ENCODE data around the gene NUDT13.
"Not testable (repeated sequence)": the region's sequence is repeated elsewhere in the genome, so short reads cannot be mapped to it uniquely, and the experiment has no call there.

NUDT13 gene

DNA sequence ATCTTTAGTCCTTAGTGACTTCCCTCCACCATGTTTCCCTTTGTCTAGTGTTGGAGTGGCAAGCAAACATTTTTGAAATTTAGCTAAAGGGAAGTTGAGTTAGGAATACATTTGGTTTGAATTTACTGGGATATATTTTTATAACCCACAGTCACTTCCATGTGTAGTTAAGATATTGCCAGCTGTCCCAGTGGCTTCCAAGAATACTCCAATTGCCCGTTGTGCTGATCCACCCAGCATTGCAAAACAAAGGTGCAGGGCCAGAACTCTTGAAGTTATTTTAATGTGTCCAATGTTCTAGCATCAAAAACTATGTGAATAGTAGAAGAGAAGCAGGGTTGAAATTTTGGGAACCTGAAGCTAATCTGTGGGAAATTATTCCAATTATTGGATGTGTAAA lies 11.1 kb upstream of the NUDT13 start:
- DNase-seq (ENCODE audit: low read depth), result no peak

DNA sequence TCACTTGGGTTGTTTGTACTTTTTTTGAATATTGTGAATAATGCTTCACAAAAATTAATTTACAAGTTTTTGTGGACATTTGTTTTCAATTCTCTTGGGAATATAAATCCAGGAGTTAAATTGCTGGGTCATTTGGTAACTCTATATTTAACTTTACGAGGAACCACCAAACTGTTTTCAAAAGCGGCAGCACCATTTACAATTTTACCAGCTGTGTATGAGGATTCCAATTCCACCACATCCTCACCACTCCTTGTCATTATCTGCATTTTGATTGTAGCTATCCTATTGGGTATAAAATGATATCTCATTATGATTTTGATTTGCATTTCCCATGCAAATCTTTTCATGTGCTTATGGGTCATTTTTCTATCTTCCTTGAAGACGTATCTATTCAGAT lies 4.0 kb upstream of the NUDT13 start:
- DNase-seq (ENCODE audit: low read depth), result no peak

DNA sequence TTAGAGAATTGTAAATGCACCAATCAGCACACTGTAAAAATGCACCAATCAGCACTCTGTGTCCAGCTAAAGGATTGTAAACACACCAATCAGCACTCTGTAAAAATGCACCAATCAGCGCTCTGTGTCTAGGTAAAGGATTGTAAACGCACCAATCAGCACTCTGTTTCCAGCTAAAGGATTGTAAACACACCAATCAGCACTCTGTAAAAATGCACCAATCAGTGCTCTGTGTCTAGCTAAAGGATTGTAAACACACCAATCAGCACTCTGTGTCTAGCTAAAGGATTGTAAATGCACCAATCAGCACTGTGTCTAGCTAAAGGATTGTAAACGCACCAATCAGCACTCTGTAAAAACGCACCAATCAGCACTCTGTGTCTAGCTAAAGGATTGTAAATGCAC lies 1.0 kb upstream of the NUDT13 start:
- not testable (repeated sequence) for DNase-seq (ENCODE audit: low read depth)

DNA sequence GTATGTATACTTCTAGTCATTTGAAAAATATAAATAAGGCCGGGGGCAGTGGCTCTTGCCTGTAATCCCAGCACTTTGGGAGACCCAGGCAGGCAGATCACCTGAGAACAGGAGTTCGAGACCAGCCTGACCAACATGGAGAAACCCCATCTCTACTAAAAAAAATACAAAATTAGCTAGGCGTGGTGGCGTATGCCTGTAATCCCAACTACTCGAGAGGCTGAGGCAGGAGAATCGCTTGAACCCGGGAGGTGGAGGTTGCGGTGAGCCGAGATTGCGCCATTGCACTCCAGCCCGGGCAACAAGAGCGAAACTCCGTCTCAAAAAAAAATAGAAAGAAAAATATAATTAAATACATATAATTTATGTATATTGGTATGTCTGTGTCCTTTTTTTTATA lies 1.8 kb downstream of the NUDT13 start:
- not testable (repeated sequence) for DNase-seq (ENCODE audit: low read depth)

DNA sequence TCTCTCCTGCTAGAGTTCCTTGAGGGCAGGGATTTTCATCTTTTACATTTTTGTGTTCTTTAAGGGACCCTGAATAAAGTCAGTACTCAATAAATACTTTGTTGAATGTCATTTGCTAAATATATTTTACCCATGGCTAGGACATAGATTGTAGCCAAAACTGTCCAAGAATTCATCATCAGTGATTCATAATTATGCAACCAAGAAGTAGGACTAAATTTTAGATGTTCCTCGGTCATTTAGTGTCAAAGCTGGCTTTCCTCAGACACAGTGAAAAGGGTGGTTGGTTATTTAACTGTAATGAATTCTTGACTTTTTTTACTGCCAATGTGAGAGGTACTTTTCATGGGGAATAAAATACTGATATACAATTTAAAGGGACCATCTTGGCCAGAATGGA lies 3.3 kb downstream of the NUDT13 start:
- DNase-seq (ENCODE audit: low read depth), result no peak

DNA sequence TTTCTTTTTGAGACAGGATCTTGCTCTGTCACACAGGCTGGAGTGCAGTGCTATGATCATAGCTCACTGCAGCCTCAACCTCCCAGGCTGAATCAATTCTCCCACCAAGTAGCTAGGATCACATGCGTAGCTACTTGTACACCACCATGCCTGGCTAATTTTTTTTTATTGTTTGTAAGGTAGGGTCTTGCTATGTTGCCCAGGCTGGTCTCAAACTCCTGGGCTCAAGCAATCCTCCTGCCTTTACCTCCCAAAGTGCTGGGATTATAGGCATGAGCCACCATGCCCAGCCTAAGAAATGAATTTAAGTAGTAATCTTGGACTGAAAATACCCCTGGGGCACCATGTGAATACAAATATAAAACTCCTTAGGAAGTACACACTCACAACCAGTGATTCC lies 5.8 kb downstream of the NUDT13 start:
- no peak for DNase-seq (ENCODE audit: low read depth)

DNA sequence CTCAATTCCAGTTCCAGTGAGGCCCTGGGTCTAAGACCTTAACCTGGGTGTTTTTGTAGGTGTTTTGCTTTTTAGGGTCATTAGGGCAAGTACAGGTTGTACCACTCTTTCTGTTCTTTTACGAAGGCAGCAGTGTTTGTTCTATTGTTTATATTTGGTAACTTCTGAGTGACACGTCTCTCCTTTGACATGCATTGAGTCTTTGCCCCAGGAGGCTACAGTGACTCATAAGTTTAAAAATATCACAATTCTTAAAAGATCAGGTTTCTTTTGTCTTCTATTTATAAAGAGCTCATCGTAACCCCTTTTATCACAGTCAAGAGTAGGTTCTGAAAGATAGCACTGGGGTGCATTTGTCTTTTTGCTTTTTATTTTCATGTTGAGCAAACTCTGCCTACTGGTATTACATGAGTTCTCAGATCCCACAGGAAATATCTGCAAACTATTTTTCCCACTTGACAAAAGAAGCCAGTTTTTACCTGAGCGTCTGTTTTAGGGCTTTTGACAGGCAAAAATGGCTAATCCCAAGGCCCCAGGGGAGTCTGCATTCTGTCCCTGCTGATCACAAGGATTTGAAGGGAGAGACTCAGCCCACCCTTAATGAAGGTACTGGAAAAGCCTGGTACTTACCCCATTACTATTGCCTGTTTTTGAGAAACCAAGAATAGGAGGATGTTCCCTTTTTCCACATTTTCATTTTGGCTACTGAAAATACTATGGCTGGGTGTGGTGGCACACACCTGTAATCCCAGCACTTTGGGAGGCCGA lies 7.9 kb downstream of the NUDT13 start:
- DNase-seq (ENCODE audit: low read depth), result no peak

DNA sequence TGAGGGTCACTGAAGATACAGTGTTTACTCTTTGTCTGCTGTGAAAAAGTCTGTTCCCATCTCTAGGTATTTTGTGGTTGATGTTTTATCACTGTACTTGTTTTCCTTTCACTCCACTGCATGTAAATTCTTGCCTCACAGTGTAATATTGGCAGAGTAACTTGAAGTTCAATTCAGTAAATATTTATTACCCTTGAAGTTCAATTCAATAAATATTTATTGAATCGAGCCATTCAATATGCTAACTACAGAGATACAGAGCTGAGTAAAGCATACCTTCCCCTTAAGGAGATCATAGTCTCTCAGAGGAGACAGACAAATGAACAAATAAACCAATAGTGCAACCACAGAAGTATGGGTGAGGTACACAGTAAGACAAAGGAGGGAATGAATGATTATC lies 9.2 kb downstream of the NUDT13 start:
- DNase-seq (ENCODE audit: low read depth), result no peak

DNA sequence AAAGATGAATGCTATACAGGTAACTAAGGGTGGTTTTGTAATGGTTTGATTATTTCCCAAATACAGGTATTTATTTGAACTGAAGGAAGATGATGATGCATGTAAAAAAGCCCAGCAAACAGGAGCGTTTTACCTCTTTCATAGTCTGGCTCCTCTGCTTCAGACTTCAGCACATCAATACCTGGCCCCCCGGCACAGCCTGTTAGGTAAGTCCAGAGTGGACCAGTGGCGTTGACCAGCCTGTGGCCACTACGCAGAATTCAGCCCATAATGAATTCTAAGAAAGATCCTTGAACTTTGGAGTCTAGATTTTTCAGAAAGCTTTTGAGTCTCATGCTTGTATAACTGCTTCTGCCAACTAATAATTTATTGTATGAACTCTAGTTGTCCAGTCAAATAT lies 9.7 kb downstream of the NUDT13 start:
- no peak for DNase-seq (ENCODE audit: low read depth)

DNA sequence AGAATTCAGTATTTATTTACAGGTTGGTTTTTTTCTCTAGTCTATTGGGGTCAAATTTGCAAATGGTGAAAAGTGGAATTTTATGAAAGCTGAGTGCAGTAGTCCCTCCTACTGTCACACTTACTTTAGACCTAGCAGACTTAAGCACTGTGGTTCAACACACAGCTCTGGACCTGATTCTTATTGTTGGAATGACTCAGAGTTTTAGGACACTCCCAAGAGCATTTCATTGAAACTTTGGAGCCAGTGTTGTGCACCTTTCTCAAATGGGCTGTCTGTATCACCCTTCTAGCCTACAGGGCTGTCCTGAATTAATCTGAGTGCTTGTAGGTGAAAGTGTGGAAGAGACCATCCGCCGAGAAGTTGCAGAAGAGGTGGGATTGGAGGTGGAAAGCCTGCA lies 16.1 kb downstream of the NUDT13 start:
- DNase-seq (ENCODE audit: low read depth), result no peak

DNA sequence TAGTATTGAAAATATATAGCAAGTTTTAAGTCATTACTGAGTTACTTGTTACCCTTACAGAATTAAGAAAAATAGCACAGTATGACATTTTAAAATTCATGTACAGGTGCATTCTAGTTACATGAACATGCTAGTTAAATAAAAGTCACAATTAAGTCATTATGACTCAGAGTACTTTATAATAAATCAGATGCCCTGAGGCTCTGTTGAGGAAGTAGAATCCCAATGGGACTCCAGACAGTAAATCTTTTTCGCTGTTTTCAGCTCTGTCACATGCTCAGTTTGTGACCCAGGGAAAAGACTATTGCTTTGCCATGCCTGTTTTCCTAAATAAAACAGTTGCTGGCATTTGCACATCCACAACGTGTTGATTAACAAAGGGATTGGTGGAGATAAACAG lies 21.0 kb downstream of the NUDT13 start:
- no peak for DNase-seq (ENCODE audit: low read depth)

DNA sequence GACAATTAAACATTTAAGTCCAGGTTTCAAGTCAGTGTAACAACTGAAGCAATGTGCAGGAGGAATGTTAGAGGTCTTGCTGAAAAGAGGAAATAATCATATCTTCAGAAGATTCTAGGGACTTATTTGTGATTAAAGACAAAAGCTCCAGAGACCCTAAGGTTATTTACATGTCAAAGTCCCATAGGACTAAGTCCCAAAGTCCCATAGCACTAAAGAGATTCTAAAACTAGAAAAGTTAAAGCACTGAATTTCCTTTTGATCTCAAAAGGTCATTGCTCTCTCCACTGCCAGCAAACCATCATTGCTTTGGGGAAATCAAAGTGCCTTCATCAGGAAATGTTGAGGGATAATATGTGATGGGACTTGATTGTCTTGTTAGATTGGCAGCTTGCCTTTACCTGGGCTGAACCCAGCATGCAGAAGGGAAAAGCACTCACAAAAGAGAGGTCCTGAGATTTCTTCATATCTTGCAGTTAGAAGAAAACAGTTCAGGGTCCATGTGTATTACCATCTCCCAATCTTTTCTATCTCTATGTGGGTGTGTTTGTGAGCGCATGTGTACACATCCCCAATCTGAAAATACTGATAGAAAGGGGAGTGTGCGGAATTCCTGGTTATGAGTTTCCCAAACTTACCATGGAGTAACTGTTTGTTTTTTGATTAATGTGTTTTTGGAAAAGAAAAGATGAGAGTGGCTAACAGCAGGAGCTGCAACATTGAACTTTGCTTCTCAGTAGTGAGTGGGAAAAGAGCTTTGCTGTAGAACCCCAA lies 21.8 kb downstream of the NUDT13 start:
- DNase-seq (ENCODE audit: low read depth), result no peak

DNA sequence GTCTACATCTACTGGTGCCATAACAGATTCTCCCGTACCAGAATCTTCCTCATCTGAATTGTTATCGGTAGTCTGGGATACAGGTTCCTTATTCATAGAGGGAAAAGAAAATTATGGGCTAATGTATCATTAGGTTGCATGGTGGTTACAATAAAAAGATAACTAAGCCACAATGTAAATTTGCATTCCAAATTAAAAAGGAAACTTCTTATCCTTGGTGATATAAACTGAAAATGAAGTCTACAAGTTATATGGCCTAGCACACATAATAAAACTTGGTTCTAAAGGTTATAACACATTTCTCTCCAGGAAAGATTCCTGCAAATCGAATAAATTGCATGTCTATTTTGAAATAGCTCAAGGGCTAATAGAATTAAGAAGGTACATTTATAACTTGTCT lies 24.5 kb downstream of the NUDT13 start:
- no peak for DNase-seq (ENCODE audit: low read depth)

DNA sequence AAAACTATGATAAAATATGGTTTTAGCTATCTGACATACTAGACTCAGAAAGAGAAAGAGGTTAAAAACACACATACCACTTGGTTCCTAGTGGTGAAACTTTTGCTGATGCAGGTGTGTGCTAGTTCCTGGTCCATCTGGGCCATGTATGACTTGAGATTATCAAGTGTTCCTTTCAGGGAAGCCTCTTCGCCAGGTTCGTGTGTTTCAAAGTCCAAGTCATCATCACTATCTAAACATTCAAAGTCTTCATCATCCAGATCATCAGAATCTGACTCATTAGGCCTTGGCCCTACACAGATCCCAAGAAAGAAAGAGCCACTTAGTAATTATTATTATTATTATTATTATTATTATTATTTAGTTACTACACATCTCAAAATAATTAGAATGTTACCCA lies 26.4 kb downstream of the NUDT13 start:
- DNase-seq (ENCODE audit: low read depth), result no peak

DNA sequence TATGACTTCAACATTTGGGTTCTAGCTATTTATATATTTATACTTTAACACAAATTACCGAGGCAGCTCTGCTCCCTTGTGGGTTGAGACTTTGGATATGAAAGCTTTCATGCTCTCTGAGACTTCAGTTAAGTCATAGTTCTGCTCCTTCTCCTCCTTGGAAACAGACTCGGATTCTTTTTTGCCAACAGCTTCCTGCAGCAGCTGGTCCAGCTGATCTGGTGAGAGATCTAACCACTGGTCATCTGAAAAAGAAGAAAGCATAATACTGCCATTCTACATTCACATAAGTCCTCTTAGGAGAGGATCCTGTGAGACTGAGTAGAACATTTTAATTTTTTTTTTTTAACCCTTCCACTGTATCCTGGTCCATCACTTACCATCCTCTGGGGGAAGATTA lies 29.0 kb downstream of the NUDT13 start:
- DNase-seq (ENCODE audit: low read depth), result no peak

DNA sequence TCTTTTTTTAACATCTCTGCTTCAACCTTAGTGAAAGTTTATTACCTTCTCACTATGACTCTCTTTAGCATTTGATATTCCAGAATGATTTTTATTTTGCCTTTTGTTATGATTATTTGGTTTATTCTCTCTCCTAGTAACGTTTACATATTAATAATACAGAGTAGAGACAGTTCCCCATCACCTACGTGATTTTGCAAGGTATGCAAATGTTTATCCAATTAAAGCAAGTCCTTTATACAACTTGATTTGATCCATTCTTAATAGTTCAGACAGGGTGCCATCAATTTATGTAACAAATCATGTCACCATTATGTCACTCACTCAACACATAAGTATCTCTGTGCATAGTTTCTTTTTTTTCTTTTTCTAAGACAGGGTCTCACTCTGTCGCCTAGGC lies 31.3 kb downstream of the NUDT13 start:
- no peak for DNase-seq (ENCODE audit: low read depth)

DNA sequence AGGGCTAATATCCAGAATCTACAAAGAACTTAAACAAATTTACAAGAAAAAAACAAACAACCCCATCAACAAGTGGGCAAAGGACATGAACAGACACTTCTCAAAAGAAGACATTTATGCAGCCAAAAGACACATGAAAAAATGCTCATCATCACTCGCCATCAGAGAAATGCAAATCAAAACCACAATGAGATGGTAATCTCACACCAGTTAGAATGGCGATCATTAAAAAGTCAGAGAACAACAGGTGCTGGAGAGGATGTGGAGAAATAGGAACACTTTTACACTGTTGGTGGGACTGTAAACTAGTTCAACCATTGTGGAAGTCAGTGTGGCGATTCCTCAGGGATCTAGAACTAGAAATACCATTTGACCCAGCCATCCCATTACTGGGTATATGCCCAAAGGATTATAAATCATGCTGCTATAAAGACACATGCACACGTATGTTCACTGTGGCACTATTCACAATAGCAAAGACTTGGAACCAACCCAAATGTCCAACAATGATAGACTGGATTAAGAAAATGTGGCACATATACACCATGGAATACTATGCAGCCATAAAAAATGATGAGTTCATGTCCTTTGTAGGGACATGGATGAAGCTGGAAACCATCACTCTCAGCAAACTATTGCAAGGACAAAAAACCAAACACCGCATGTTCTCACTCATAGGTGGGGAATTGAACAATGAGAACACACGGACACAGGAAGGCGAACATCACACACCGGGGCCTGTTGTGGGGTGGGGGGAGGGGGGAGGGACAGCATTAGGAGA lies 40.6 kb downstream of the NUDT13 start:
- DNase-seq (ENCODE audit: low read depth), result not testable (repeated sequence)

DNA sequence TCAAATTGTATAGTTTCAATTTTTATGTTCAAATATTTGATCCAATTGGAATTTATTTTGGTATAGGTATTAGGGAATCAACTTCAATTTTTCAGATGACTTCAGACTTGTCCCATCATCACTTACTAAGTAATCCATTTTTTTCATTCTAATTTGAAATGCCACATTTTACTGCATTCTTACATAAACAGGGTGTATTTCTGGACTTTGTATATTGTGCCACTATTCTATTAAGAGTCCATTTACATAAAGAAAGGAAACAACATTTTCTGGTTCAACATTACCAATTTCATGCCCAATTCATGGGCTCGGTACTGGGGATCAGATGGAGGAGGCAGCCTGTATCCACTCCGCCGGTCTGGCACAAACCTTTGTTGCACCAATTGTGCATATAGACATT lies 41.8 kb downstream of the NUDT13 start:
- DNase-seq (ENCODE audit: low read depth), result no peak

DNA sequence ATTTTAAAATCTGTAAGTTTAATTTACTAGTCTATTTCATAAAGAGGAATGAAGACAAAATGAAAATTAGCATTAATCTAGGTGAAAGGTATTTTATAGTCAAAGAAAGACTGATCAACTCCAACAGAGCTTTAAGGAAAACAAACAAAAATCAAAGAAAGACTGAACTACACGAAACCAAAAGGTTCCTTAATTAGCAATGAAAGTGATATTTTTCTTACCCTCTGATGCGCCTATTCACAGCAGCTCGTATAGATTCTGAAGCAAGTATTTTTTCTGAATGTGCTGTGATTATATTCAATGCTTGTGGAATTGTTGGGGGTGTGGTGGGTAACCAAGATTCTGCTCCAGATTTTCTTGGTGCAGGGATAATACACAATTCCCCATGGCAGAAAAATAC lies 45.8 kb downstream of the NUDT13 start:
- DNase-seq (ENCODE audit: low read depth), result no peak

DNA sequence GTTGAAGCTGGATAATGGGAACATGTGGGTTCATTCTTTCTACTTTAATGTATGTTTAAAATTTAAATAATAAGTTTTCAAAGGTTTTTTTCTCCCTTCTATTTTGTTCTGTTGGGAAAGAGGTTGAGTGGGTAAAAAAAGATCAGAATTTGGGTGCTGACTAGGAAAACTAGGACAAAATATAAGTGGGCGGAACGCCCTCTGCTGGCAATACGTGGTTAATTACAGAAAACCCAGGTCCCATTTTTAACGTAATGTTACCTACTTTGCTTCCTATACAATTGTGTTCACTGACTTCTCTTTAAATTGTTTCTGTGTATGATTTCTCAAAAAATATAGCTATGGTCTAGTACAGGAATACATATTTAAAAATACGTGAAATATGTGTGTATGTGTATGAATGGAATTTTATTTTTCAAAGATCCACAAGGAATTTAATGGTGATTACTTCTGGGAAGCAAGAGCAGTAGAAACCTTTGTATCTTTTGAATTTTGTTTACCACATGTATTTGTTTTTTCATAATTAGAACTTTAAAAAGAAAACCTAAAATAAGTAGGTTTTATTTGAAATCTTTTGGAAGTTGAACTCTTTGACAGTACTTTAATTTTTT lies 48.9 kb downstream of the NUDT13 start:
- DNase-seq (ENCODE audit: low read depth), result no peak

DNA sequence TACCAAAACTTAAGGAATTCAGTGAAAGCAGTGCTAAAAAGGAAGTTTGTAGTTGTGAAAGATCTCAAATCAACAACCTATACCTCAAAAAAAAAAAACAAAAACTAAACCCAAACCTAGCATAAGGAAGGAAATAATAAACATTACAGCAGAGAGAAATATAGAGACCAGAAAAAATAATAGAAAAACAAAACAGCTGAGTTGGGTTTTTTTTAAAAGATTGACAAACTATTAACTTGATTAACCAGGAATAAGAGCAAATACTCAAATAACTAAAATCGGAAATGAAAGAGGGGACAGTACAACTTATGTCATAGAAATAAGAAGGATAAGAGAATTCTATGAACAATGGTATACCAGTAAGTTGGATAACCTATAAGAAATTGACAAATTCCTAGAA lies 50.8 kb downstream of the NUDT13 start:
- DNase-seq (ENCODE audit: low read depth), result no peak

DNA sequence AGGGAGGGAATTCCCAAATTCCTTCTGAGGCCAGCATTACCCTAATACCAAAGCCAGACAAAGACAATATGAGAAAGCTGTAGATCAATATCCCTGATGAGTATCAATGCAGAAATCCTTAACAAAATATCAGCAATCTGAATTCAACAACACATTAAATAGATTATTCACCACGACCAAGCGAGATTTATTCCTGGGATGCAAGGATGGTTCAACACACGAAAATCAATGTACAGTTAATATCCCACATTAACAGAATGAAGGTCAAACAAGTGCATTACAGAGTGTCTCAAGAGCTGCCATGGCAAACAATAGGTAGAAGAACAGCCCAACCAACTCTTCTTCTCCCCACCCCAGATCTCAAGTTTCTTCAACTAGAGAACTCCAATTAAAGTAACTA lies 51.4 kb downstream of the NUDT13 start:
- DNase-seq (ENCODE audit: low read depth), result no peak

DNA sequence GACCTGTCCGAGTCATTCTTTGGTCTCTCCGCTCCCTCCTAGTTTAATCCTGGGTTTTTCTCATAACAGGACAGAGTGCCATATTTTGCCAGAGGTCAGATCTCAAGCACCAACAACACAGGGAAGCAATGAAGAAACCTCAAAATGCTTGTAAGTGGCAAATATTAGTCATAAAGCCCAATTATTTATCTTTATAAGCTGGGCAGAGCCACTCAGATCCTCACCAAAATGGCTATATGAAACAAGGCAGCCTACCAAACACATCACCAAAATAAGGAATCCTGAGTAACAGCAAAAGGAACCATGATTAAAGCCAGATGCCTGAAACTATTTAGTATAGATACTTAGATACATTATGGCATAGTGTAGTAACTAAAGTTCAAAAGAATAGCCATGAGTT lies 52.8 kb downstream of the NUDT13 start:
- DNase-seq (ENCODE audit: low read depth), result no peak

Measured in non-pigmented ciliary epithelial cell (primary cell).